PFSK-1 (cell line): ENCODE measurements around the gene TM4SF18.

Experiments
- SIN3A ChIP-seq: IDR thresholded peaks from 2 replicates; pipeline ENCODE4 v1.6.1; 2012; ENCODE audit warnings: mild to moderate bottlenecking, low read length, moderate library complexity, borderline replicate concordance; ENCODE audit not compliant: insufficient read depth
- TAF1 ChIP-seq: IDR thresholded peaks from 2 replicates; pipeline ENCODE4 v1.6.1; 2012; ENCODE audit warnings: low read length, control low read depth, borderline replicate concordance; ENCODE audit not compliant: insufficient read depth
- TF ChIP-seq, protein P1 (sequence below), 2 experiments: IDR thresholded peaks; 2 replicates each; pipeline versions ENCODE4 v1.6.1 to v1.8.0; 2011 to 2012; ENCODE audit warnings: low read depth in 2 of 2, low read length in 2 of 2, control low read depth in 1 of 2, inconsistent platforms in 1 of 2, mild to moderate bottlenecking in 1 of 2, moderate library complexity in 1 of 2; ENCODE audit not compliant: insufficient read depth in 1 of 2

DNA sequence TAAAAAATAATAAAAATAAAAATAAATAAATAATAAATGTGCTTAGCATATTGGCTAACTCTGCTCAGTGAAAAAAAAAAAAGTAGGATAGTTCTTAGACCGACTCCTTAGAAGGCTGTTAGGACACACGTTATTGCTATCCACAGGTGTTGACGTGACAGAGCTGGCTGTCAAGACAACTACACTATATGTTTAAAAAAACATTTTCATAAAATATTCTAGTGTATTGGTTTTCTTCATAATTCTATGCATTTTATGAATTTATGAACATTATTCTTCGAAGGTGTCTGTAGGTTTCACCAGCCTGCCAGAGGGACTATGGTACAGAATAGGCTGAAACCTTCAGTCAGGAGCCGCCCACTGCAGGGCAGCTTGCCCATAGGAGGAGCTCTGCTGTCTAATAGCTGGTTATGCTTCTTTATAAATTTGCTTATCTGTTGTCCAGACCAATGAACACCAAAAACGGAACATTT lies 34.8 kb upstream of the TM4SF18 start:
- TF ChIP-seq TAF1 (no peak), SIN3A (no peak)
- TF ChIP-seq, protein P1, sequence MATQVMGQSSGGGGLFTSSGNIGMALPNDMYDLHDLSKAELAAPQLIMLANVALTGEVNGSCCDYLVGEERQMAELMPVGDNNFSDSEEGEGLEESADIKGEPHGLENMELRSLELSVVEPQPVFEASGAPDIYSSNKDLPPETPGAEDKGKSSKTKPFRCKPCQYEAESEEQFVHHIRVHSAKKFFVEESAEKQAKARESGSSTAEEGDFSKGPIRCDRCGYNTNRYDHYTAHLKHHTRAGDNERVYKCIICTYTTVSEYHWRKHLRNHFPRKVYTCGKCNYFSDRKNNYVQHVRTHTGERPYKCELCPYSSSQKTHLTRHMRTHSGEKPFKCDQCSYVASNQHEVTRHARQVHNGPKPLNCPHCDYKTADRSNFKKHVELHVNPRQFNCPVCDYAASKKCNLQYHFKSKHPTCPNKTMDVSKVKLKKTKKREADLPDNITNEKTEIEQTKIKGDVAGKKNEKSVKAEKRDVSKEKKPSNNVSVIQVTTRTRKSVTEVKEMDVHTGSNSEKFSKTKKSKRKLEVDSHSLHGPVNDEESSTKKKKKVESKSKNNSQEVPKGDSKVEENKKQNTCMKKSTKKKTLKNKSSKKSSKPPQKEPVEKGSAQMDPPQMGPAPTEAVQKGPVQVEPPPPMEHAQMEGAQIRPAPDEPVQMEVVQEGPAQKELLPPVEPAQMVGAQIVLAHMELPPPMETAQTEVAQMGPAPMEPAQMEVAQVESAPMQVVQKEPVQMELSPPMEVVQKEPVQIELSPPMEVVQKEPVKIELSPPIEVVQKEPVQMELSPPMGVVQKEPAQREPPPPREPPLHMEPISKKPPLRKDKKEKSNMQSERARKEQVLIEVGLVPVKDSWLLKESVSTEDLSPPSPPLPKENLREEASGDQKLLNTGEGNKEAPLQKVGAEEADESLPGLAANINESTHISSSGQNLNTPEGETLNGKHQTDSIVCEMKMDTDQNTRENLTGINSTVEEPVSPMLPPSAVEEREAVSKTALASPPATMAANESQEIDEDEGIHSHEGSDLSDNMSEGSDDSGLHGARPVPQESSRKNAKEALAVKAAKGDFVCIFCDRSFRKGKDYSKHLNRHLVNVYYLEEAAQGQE (IDR thresholded peaks at IDR 0.05; ENCODE audit: insufficient read depth in 1 of 2, low read depth in 2 of 2, low read length in 2 of 2), result no peak
